ENCODE measurements around the gene RIOK3.
"Not testable (repeated sequence)": the region's sequence is repeated elsewhere in the genome, so short reads cannot be mapped to it uniquely, and the experiment has no call there.

Gene RIOK3

DNA sequence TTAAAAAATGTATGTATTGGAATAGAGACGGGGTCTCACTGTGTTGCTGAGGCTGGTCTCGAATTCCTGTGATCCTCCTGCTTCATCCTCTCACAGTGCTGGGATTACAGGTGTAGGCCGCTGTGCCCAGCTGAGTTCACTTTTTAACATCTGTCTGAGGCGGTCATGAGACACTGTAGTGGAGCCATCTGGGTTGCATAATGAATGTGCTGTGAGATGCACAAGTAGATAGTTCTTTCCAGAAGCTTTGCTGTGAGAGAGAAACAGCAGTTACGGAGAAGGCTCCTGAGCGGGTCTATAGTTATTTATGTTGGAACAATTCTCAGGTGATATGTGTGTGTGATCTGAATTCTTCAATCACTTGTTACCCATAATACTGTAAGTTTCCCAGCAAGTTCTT, 53.3 kb downstream of the RIOK3 start:
- ChIA-PET CTCF (interaction anchor here (0.6 to 1.0 kb wide), 3 partner anchors 10 to 294 kb away, joined by 3 read pairs; no protein-coding TSS in a partner anchor), POLR2A (interaction anchor here (0.7 kb wide), 1 partner anchor 21 kb away, joined by 5 read pairs; no protein-coding TSS in a partner anchor)
- no peak for TF ChIP-seq ZEB2 (tag by site-specific recombination; IDR thresholded peaks at IDR 0.05)
- peaks cover 16 to 48% of the 10 kb centered on the region in 2 experiments for H3K36me3 ChIP-seq (ENCODE audit: control insufficient read depth in 2 of 2, insufficient read depth in 1 of 2, low read length in 2 of 2)
- H3K27ac ChIP-seq (ENCODE audit: extremely low read depth, low read depth, low read length), result no peak overlapping the region
- no peak overlapping the region for H3K4me3 ChIP-seq (ENCODE audit: low read depth, low read length)
- H3K4me1 ChIP-seq (ENCODE audit: control insufficient read depth, insufficient read depth, low read length), result no peaks in the 10 kb centered on the region
- H3K9me3 ChIP-seq (ENCODE audit: control insufficient read depth, insufficient read depth, low read depth, low read length), result no peaks in the 10 kb centered on the region

GRCh38 chr18:23510923-23511322, 57.8 kb downstream of the RIOK3 start:
- H3K4me3 ChIP-seq (ENCODE audit: low read depth, low read length); H3K4me1 ChIP-seq (ENCODE audit: control insufficient read depth, insufficient read depth, low read length); H3K27ac ChIP-seq (ENCODE audit: extremely low read depth, low read depth, low read length); H3K9me3 ChIP-seq (ENCODE audit: control insufficient read depth, insufficient read depth, low read depth, low read length): not testable (repeated sequence)
- ChIA-PET CTCF (interaction anchor here (0.7 to 1.1 kb wide), 4 partner anchors 113 to 301 kb away, joined by 3 to 7 read pairs (median 4); no protein-coding TSS in a partner anchor), POLR2A (interaction anchor here (0.6 kb wide), 1 partner anchor 17 kb away, joined by 4 read pairs; no protein-coding TSS in a partner anchor)
- peaks cover 16 to 67% of the 10 kb centered on the region in 2 experiments for H3K36me3 ChIP-seq (ENCODE audit: control insufficient read depth in 2 of 2, insufficient read depth in 1 of 2, low read length in 2 of 2)
- TF ChIP-seq ZNF146 (tag by site-specific recombination; IDR thresholded peaks at IDR 0.05), result peak; percentile 70; the same call in 1 of the 2 replicates

- H3K9me3 ChIP-seq (ENCODE audit: control insufficient read depth, insufficient read depth, low read depth, low read length); POLR2A ChIA-PET; H3K27ac ChIP-seq (ENCODE audit: extremely low read depth, low read depth, low read length); H3K4me1 ChIP-seq (ENCODE audit: control insufficient read depth, insufficient read depth, low read length); H3K4me3 ChIP-seq (ENCODE audit: low read depth, low read length): not testable (repeated sequence)
- CTCF ChIA-PET, result interaction anchor here (0.8 to 1.4 kb wide), 4 partner anchors 15 to 566 kb away, joined by 3 to 4 read pairs (median 4); no protein-coding TSS in a partner anchor
- H3K36me3 ChIP-seq (ENCODE audit: control insufficient read depth in 2 of 2, insufficient read depth in 1 of 2, low read length in 2 of 2), result peaks cover 23 to 67% of the 10 kb centered on the region in 2 experiments
These were observed 59.1 kb downstream of the RIOK3 start for GRCh38 chr18:23512216-23512615.

GRCh38 chr18:23512641-23513040, 59.6 kb downstream of the RIOK3 start:
- H3K27ac ChIP-seq (ENCODE audit: extremely low read depth, low read depth, low read length), result no peak overlapping the region
- no peak overlapping the region for H3K4me3 ChIP-seq (ENCODE audit: low read depth, low read length)
- H3K36me3 ChIP-seq (ENCODE audit: control insufficient read depth in 2 of 2, insufficient read depth in 1 of 2, low read length in 2 of 2), result peaks cover 26 to 67% of the 10 kb centered on the region in 2 experiments
- H3K9me3 ChIP-seq (ENCODE audit: control insufficient read depth, insufficient read depth, low read depth, low read length), result no peaks in the 10 kb centered on the region
- H3K4me1 ChIP-seq (ENCODE audit: control insufficient read depth, insufficient read depth, low read length), result no peaks in the 10 kb centered on the region
- no peak for TF ChIP-seq ZBTB17 (tag by site-specific recombination; IDR thresholded peaks at IDR 0.05)
- no peak for TF ChIP-seq HOXA7 (CRISPR knock-in tag; IDR thresholded peaks at IDR 0.05; ENCODE audit: borderline replicate concordance)
- TF ChIP-seq, protein P1, sequence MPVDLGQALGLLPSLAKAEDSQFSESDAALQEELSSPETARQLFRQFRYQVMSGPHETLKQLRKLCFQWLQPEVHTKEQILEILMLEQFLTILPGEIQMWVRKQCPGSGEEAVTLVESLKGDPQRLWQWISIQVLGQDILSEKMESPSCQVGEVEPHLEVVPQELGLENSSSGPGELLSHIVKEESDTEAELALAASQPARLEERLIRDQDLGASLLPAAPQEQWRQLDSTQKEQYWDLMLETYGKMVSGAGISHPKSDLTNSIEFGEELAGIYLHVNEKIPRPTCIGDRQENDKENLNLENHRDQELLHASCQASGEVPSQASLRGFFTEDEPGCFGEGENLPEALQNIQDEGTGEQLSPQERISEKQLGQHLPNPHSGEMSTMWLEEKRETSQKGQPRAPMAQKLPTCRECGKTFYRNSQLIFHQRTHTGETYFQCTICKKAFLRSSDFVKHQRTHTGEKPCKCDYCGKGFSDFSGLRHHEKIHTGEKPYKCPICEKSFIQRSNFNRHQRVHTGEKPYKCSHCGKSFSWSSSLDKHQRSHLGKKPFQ (tag by site-specific recombination; IDR thresholded peaks at IDR 0.05), result no peak
- POLR2A ChIA-PET, result no interaction called here
- CTCF ChIA-PET, result interaction anchor here (0.6 to 1.4 kb wide), 4 partner anchors 15 to 566 kb away, joined by 3 to 4 read pairs (median 3); no protein-coding TSS in a partner anchor

DNA sequence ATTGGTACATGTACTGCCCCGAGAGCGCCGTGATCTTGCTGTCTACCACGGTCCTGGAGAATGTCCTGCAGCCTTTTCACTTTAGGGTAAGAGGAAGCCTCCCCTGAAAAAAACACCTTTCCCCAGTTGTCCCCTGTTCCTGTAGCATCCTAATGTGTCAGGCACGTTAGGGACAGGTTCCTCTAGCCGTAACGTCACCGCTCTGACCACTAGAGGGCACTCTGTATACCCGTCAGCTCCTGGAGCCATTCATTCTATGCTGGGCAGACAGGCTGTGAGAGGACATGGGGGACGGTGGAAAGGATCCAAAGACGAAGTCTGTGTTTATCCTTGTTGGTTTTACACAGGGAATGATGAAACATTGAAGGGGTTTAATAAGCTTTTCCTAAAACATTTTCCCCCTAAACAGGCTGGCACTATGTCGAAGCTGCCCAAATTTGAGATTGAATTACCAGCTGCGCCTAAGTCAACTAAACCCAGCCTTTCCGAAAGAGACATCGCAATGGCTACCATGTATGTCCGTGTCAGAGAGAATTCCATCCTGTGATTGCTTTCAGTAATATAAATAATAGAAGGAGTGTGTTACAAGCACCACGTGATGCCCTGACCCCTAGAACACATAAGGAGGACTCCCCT, 62.9 kb downstream of the RIOK3 start:
- TF ChIP-seq ZNF366 (tag by site-specific recombination; conservative IDR thresholded peaks at IDR 0.05) (no peak), ZNF394 (tag by site-specific recombination; IDR thresholded peaks at IDR 0.05; ENCODE audit: borderline replicate concordance) (no peak), ZNF777 (tag by site-specific recombination; IDR thresholded peaks at IDR 0.05; ENCODE audit: borderline replicate concordance) (no peak), ZXDB (tag by site-specific recombination; IDR thresholded peaks at IDR 0.05) (peak; percentile 33; the same call in 1 of the 2 replicates), ZBTB48 (tag by site-specific recombination; IDR thresholded peaks at IDR 0.05) (0 out of 2 replicates have a peak, but pooled peaks have one; percentile 50), CTCF (tag by site-specific recombination; IDR thresholded peaks at IDR 0.05) (peak; percentile 62), PRDM10 (tag by site-specific recombination; IDR thresholded peaks at IDR 0.05) (0 out of 2 replicates have a peak, but pooled peaks have one; percentile 7), ZNF654 (tag by site-specific recombination; IDR thresholded peaks at IDR 0.05; ENCODE audit: low read depth) (peak; percentile 64), PRDM1 (tag by site-specific recombination; IDR thresholded peaks at IDR 0.05) (peak; percentile 27; the same call in 1 of the 2 replicates)
- Histone ChIP-seq H3K4me1 (ENCODE audit: control insufficient read depth, insufficient read depth, low read length) (no peaks in the 10 kb centered on the region), H3K36me3 (ENCODE audit: control insufficient read depth in 2 of 2, insufficient read depth in 1 of 2, low read length in 2 of 2) (peaks cover 21 to 73% of the 10 kb centered on the region in 2 experiments), H3K4me3 (ENCODE audit: low read depth, low read length) (no peak overlapping the region), H3K9me3 (ENCODE audit: control insufficient read depth, insufficient read depth, low read depth, low read length) (no peaks in the 10 kb centered on the region), H3K27ac (ENCODE audit: extremely low read depth, low read depth, low read length) (no peak overlapping the region)
- POLR2A ChIA-PET, result interaction anchor here (0.5 kb wide), 1 partner anchor 122 kb away, joined by 5 read pairs; no protein-coding TSS in a partner anchor
- CTCF ChIA-PET, result interaction anchor here (0.6 to 3.8 kb wide), 42 partner anchors 7 to 715 kb away, joined by 3 to 35 read pairs (median 4); partner anchors contain the start of gene RMC1

All from HEK293 (cell line).